GM21423 (cell line): ENCODE results near the gene OTC.

Source experiments
- ATAC-seq: cut with Tn5 transposase; IDR thresholded peaks from one replicate; pipeline ENCODE4 v1.9.1; 2021; ENCODE audit warnings: mild to moderate bottlenecking, moderate library complexity; ENCODE audit not compliant: unreplicated experiment

OTC gene

DNA sequence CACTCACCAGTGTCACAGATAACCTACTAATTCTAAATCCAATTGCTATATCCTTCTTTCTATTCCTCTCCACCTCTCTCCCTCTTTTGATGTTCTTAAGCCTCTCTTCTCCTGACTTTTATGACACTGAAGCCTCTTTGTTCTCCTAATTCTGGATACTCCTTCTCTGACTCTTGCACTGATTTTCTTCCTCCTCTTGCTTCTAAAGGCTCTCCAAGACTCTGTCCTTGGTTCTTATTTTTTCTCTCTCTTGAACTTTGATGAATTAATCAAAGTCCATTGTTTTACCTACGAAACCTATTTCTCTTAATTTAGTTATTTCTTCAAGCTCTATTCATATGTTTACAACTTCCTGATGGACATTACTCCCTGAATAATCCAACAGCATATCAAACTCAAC lies 113.3 kb downstream of the OTC start:
- ATAC-seq, result no peak

DNA sequence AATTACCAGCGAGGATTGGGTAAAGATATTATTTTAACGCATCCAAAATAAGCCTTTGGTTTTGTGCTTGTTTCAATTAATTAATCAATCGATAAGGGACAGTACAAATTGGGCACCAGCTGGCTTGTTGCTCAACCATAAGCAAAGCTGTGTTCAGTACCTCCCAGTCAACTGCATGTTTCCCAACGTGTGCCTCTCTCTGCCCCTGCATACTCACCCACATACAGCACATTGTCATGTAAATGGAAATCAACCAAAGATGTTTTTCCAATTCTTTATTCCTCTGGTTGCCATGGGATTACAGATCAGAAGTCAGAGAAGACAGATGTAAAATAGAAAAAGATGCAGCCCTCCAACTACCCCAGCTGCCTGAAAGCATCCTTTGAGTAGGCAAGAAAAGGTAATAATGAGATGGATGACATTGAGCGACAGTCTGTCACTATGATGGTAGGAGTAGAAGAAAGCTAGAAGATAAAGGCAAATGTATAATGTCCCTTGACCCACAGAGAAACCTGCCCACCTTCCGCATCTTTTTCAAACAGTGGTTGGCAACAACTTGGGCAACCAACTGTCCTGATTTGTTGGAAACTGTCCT lies 116.3 kb downstream of the OTC start:
- ATAC-seq, result no peak
